HL-60 (cell line): Measurements from ENCODE around the gene FGFR3.

Experiments
- DNase-seq, 2 experiments: peaks; one replicate each; pipeline ENCODE4 v3.0.0-alpha.2; 2010 to 2020; ENCODE audit warnings: low read depth in 1 of 2, low spot score in 1 of 2
- H3K27ac ChIP-seq: fragments of 250-450 bp; sonication (Bioruptor Pico); replicated peaks from 2 replicates; pipeline ENCODE4 v1.5.1; 2020; ENCODE audit warnings: mild to moderate bottlenecking, moderate library complexity
- H3K27me3 ChIP-seq: fragments of 250-450 bp; sonication (Bioruptor Pico); 2 replicates; pipeline ENCODE4 v1.5.1; 2021; ENCODE audit warnings: mild to moderate bottlenecking, moderate library complexity; ENCODE audit not compliant: insufficient read depth, poor library complexity, severe bottlenecking
- H3K4me3 ChIP-seq: replicated peaks from 2 replicates; pipeline ENCODE4 v1.5.1; 2011; ENCODE audit warnings: mild to moderate bottlenecking, control low read depth, low read length; ENCODE audit not compliant: insufficient read depth
- GABPA ChIP-seq: IDR thresholded peaks from 2 replicates; pipeline ENCODE4 v1.6.1; 2012; ENCODE audit warnings: low read depth
- POLR2AphosphoS5 ChIP-seq: IDR thresholded peaks from 2 replicates; pipeline ENCODE4 v1.6.1; 2012; ENCODE audit warnings: low read depth
- SPI1 ChIP-seq: IDR thresholded peaks from 2 replicates; pipeline ENCODE4 v1.6.1; 2012; ENCODE audit warnings: low read depth, mild to moderate bottlenecking, borderline replicate concordance
- TF ChIP-seq, protein P1 (sequence below): IDR thresholded peaks from 2 replicates; pipeline ENCODE4 v1.6.1; 2012; ENCODE audit warnings: low read depth; ENCODE audit not compliant: insufficient replicate concordance
- TF ChIP-seq, protein P2 (sequence below): IDR thresholded peaks from one replicate; pipeline ENCODE4 v1.5.1; 2011; ENCODE audit warnings: low read length, control low read depth, inconsistent platforms; ENCODE audit not compliant: insufficient read depth

The FGFR3 gene

DNA sequence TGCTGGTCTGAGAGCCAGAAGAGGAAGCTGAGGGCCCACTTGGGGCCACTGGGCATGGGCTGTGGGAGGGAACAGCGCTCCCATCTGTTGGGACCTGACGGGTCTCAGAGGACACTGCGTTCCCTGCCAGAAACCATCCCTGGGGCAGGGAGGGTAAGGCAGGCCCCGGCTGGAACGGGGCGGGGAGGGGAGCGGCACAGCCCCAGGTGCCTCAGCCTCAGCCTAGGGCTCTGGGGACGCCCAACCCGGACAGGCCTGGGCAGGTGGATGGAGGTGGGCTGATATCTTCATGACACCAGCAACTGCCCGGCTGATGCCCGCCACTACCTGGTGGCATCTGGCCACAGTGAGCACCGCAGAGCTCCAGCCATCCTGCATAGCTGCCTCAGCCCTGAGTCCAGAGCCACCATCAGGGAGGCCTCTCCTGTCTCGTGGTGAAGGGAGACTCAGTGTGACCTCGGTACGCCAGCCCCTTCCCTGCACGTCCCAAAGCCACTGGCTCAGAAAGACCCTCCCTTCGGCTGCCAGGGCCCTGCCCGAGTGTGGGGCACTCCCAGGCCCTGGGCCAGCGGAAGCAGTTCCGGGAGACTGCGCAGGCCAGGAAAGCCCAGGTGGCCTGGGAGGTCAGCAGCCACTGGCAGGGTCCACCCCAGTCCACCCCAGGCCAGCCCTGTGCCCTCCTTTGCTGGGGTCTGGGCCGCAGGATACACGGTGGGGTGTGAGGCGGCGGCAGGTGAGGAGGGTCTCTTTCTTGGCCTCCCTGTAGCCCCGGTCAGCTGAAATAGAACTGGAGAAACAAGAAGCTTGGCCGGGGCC lies 34.6 kb upstream of the FGFR3 start:
- no peak overlapping the region for H3K4me3 ChIP-seq
- peak in 1 of 2 experiments; percentile 19 for DNase-seq
- TF ChIP-seq, protein P1, sequence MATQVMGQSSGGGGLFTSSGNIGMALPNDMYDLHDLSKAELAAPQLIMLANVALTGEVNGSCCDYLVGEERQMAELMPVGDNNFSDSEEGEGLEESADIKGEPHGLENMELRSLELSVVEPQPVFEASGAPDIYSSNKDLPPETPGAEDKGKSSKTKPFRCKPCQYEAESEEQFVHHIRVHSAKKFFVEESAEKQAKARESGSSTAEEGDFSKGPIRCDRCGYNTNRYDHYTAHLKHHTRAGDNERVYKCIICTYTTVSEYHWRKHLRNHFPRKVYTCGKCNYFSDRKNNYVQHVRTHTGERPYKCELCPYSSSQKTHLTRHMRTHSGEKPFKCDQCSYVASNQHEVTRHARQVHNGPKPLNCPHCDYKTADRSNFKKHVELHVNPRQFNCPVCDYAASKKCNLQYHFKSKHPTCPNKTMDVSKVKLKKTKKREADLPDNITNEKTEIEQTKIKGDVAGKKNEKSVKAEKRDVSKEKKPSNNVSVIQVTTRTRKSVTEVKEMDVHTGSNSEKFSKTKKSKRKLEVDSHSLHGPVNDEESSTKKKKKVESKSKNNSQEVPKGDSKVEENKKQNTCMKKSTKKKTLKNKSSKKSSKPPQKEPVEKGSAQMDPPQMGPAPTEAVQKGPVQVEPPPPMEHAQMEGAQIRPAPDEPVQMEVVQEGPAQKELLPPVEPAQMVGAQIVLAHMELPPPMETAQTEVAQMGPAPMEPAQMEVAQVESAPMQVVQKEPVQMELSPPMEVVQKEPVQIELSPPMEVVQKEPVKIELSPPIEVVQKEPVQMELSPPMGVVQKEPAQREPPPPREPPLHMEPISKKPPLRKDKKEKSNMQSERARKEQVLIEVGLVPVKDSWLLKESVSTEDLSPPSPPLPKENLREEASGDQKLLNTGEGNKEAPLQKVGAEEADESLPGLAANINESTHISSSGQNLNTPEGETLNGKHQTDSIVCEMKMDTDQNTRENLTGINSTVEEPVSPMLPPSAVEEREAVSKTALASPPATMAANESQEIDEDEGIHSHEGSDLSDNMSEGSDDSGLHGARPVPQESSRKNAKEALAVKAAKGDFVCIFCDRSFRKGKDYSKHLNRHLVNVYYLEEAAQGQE: no peak
- TF ChIP-seq, protein P2, sequence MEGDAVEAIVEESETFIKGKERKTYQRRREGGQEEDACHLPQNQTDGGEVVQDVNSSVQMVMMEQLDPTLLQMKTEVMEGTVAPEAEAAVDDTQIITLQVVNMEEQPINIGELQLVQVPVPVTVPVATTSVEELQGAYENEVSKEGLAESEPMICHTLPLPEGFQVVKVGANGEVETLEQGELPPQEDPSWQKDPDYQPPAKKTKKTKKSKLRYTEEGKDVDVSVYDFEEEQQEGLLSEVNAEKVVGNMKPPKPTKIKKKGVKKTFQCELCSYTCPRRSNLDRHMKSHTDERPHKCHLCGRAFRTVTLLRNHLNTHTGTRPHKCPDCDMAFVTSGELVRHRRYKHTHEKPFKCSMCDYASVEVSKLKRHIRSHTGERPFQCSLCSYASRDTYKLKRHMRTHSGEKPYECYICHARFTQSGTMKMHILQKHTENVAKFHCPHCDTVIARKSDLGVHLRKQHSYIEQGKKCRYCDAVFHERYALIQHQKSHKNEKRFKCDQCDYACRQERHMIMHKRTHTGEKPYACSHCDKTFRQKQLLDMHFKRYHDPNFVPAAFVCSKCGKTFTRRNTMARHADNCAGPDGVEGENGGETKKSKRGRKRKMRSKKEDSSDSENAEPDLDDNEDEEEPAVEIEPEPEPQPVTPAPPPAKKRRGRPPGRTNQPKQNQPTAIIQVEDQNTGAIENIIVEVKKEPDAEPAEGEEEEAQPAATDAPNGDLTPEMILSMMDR: no peak
- no peak for TF ChIP-seq SPI1
- TF ChIP-seq GABPA: no peak
- TF ChIP-seq POLR2AphosphoS5: no peak
- peaks cover 11% of the 10 kb centered on the region for H3K27me3 ChIP-seq
- H3K27ac ChIP-seq: no peak overlapping the region

DNA sequence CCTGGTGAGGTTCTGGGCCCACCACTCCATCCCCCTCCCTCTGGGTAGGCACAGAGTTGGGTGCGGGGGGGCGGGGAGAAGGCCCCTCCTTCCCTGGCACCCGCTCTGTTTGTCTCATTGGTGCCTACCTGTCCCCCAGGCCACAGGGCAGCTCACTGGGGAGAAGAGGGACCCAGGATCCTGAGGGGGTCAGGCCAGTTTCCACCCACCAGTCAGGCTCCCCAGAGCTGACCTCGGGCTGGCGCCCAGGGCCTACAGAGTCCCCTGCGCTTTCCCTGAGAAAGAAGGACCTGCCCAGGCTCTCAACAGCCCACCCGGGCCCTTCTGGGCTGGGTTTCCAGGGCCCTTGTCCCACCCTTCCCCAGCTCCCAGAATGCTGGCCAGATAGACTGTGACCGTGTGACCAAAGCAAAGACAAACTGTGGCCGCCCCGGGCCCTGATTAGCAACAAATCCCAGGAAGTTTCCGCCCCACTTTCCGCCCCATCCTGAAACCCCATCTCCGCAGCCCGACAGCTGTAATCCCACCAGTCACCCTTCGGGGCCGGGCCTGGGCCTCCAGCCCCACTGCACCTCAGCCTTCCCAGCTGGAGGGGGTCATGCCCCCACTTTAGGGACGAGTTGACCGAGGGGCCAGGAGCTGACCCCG lies 33.8 kb upstream of the FGFR3 start:
- no peak overlapping the region for H3K27ac ChIP-seq
- no peak for TF ChIP-seq SPI1
- no peak for TF ChIP-seq POLR2AphosphoS5
- TF ChIP-seq, protein P2: no peak
- no peak for TF ChIP-seq GABPA
- TF ChIP-seq, protein P1: no peak
- H3K4me3 ChIP-seq: no peak overlapping the region
- no peak for DNase-seq
- H3K27me3 ChIP-seq: peaks cover 17% of the 10 kb centered on the region

DNA sequence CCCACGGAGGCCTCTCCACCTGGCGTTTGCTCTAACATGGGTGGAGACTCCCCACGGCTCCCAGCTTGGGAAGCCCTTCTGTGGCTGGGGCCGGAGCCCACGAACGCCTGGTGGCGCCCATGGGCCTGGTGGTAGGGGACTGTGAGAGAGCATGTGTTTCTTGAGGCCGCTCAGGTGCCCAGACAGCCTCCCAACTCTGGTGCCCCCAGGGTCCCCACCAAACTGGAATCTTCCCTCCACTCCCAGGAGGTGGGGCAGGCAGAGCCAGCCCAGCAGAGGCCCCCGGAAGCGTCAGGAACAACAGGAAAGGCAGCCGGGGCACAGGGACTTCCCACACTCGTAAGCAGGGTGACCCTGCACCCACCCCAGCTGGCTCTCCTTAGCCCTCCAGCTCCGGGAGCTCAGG lies 33.3 kb upstream of the FGFR3 start:
- H3K4me3 ChIP-seq: no peak overlapping the region
- H3K27me3 ChIP-seq: peaks cover 22% of the 10 kb centered on the region
- TF ChIP-seq GABPA (no peak), SPI1 (no peak), POLR2AphosphoS5 (no peak)
- TF ChIP-seq, protein P1: no peak
- TF ChIP-seq, protein P2: no peak
- DNase-seq: no peak
- H3K27ac ChIP-seq: no peak overlapping the region
